GM18867 (cell line): ENCODE data around the gene SPACA6.
"Not testable (repeated sequence)": the region's sequence is repeated elsewhere in the genome, so short reads cannot be mapped to it uniquely, and the experiment has no call there.

Experiments
- ATAC-seq: cut with Tn5 transposase; IDR thresholded peaks from one replicate; pipeline ENCODE4 v1.9.1; 2021; ENCODE audit warnings: mild to moderate bottlenecking, moderate library complexity; ENCODE audit not compliant: unreplicated experiment

SPACA6 gene

GRCh38 chr19:51693260-51693659 lies at the start of gene SPACA6:
Gene SPACA6, plus strand, starts transcription at chr19:51693330. Its CDS starts 197 bp downstream, at chr19:51693527.
- no peak for ATAC-seq

GRCh38 chr19:51644636-51645271 lies 48.4 kb upstream of the SPACA6 start:
- ATAC-seq, result no peak

- not testable (repeated sequence) for ATAC-seq
Observed at GRCh38 chr19:51646730-51647129, 46.4 kb upstream of the SPACA6 start, which contains the start of gene SIGLEC14. Gene SIGLEC14, minus strand, starts transcription at chr19:51646825. Its CDS starts 66 bp downstream, at chr19:51646759.

- ATAC-seq, result no peak
Observed at GRCh38 chr19:51647318-51647717, 45.8 kb upstream of the SPACA6 start.

- peak; percentile 51 for ATAC-seq
Observed at GRCh38 chr19:51651216-51651846, 41.8 kb upstream of the SPACA6 start.

GRCh38 chr19:51652266-51652665 lies 40.9 kb upstream of the SPACA6 start:
- no peak for ATAC-seq

- ATAC-seq, result no peak
Observed at GRCh38 chr19:51653162-51653561, 40.0 kb upstream of the SPACA6 start.

- ATAC-seq, result no peak
Observed at GRCh38 chr19:51654783-51655182, 38.3 kb upstream of the SPACA6 start.

- no peak for ATAC-seq
Observed at GRCh38 chr19:51660975-51661600, 32.0 kb upstream of the SPACA6 start.

- no peak for ATAC-seq
Observed at GRCh38 chr19:51663650-51664049, 29.5 kb upstream of the SPACA6 start.

GRCh38 chr19:51664131-51664530 lies 29.0 kb upstream of the SPACA6 start:
- no peak for ATAC-seq

- ATAC-seq, result no peak
Observed at GRCh38 chr19:51664997-51665396, 28.1 kb upstream of the SPACA6 start.

GRCh38 chr19:51668216-51668615 lies 24.9 kb upstream of the SPACA6 start:
- ATAC-seq, result no peak

GRCh38 chr19:51675911-51676565 lies 17.1 kb upstream of the SPACA6 start:
- not testable (repeated sequence) for ATAC-seq

GRCh38 chr19:51676566-51677083 lies 16.5 kb upstream of the SPACA6 start:
- no peak for ATAC-seq

GRCh38 chr19:51680474-51680873 lies 12.7 kb upstream of the SPACA6 start:
- no peak for ATAC-seq

- ATAC-seq, result no peak
Observed at GRCh38 chr19:51681286-51681941, 11.7 kb upstream of the SPACA6 start.

- no peak for ATAC-seq
Observed at GRCh38 chr19:51686171-51686570, 7.0 kb upstream of the SPACA6 start.

- no peak for ATAC-seq
Observed at GRCh38 chr19:51687791-51688670, 5.1 kb upstream of the SPACA6 start.
